Immature natural killer cell (primary cell): Measurements from ENCODE around the gene SPRN. TPM values are rescaled to one million over a fixed set of nuclear protein-coding genes. Genes with fewer than 3 reads are reported as not detected.

Experiments
- DNase-seq, 3 donors: peaks; one replicate each; pipeline ENCODE4 v3.0.0; 2022; ENCODE audit warnings: mixed read lengths in 1 of 3
- H3K27ac Mint-ChIP-seq, 6 donors: one replicate each; pipeline ENCODE4 v1.8.0; 2020; ENCODE audit warnings: mixed read lengths in 6 of 6, mild to moderate bottlenecking in 5 of 6, inconsistent platforms in 4 of 6, moderate library complexity in 3 of 6
- H3K27me3 Mint-ChIP-seq, 3 donors: one replicate each; pipeline ENCODE4 v1.8.0; 2020 to 2021; ENCODE audit warnings: low read depth in 3 of 3, mild to moderate bottlenecking in 3 of 3, mixed read lengths in 3 of 3, moderate library complexity in 3 of 3, inconsistent platforms in 1 of 3
- H3K36me3 Mint-ChIP-seq, 3 donors: one replicate each; pipeline ENCODE4 v1.8.0; 2020; ENCODE audit warnings: mixed read lengths in 3 of 3, inconsistent platforms in 2 of 3, mild to moderate bottlenecking in 2 of 3
- H3K4me1 Mint-ChIP-seq, 2 donors: one replicate each; pipeline ENCODE4 v1.8.0; 2020; ENCODE audit warnings: inconsistent platforms in 2 of 2, mild to moderate bottlenecking in 2 of 2, mixed read lengths in 2 of 2, moderate library complexity in 1 of 2
- H3K4me3 Mint-ChIP-seq, 5 donors: one replicate each; pipeline ENCODE4 v1.8.0; 2020; ENCODE audit warnings: mild to moderate bottlenecking in 5 of 5, mixed read lengths in 5 of 5, inconsistent platforms in 3 of 5, moderate library complexity in 3 of 5
- H3K9me3 Mint-ChIP-seq, 6 donors: one replicate each; pipeline ENCODE4 v1.8.0; 2020; ENCODE audit warnings: mild to moderate bottlenecking in 6 of 6, mixed read lengths in 6 of 6, inconsistent platforms in 4 of 6, moderate library complexity in 3 of 6
- polyA plus RNA-seq, 3 donors: library from polyadenylated mRNA; unstranded; fragments of 300-500 nt; fragmentation: Illumina TruSeq; gene quantifications; one replicate each; pipeline ENCODE4 v1.2.3, GENCODE V29; 2021

The SPRN gene
- polyA plus RNA-seq, 3 donors from 2014 or later, result 0.30 to 0.37 TPM; not detected in 1

- H3K36me3 Mint-ChIP-seq, result no peaks in the 10 kb centered on the region
- no peak for DNase-seq
- no peaks in the 10 kb centered on the region for H3K9me3 Mint-ChIP-seq
- no peaks in the 10 kb centered on the region for H3K27me3 Mint-ChIP-seq
- no peak overlapping the region for H3K27ac Mint-ChIP-seq
- H3K4me1 Mint-ChIP-seq, result no peaks in the 10 kb centered on the region
- no peak overlapping the region for H3K4me3 Mint-ChIP-seq
Measured at GRCh38 chr10:133461027-133461426, 36.6 kb upstream of the SPRN start.

- Mint-ChIP-seq H3K36me3 (no peaks in the 10 kb centered on the region), H3K27me3 (no peaks in the 10 kb centered on the region), H3K27ac (no peak overlapping the region), H3K4me3 (no peak overlapping the region), H3K4me1 (no peaks in the 10 kb centered on the region), H3K9me3 (no peaks in the 10 kb centered on the region)
- no peak for DNase-seq
Measured at GRCh38 chr10:133460208-133460769, 35.9 kb upstream of the SPRN start.

- no peak overlapping the region for H3K27ac Mint-ChIP-seq
- no peaks in the 10 kb centered on the region for H3K36me3 Mint-ChIP-seq
- no peaks in the 10 kb centered on the region for H3K27me3 Mint-ChIP-seq
- H3K4me1 Mint-ChIP-seq, result no peaks in the 10 kb centered on the region
- H3K9me3 Mint-ChIP-seq, result no peaks in the 10 kb centered on the region
- H3K4me3 Mint-ChIP-seq, result no peak overlapping the region
- no peak for DNase-seq
Measured at GRCh38 chr10:133459454-133460207, 35.2 kb upstream of the SPRN start.

- Mint-ChIP-seq H3K9me3 (no peaks in the 10 kb centered on the region), H3K27me3 (no peaks in the 10 kb centered on the region), H3K27ac (no peak overlapping the region), H3K4me1 (no peaks in the 10 kb centered on the region), H3K4me3 (peak overlapping the region in 2 of 5 donors; percentile 33 to 50), H3K36me3 (no peaks in the 10 kb centered on the region)
- no peak for DNase-seq
Measured at GRCh38 chr10:133458710-133459453, 34.5 kb upstream of the SPRN start.

GRCh38 chr10:133458021-133458709, 33.7 kb upstream of the SPRN start:
- H3K9me3 Mint-ChIP-seq, result no peaks in the 10 kb centered on the region
- H3K4me1 Mint-ChIP-seq, result no peaks in the 10 kb centered on the region
- no peak for DNase-seq
- no peaks in the 10 kb centered on the region for H3K27me3 Mint-ChIP-seq
- H3K27ac Mint-ChIP-seq, result no peak overlapping the region
- H3K36me3 Mint-ChIP-seq, result no peaks in the 10 kb centered on the region
- peak overlapping the region in 1 of 5 donors; percentile 50 for H3K4me3 Mint-ChIP-seq

GRCh38 chr10:133457100-133457841, 32.8 kb upstream of the SPRN start:
- H3K4me1 Mint-ChIP-seq, result no peaks in the 10 kb centered on the region
- DNase-seq, result no peak
- no peak overlapping the region for H3K27ac Mint-ChIP-seq

GRCh38 chr10:133456041-133456951, 31.9 kb upstream of the SPRN start:
- H3K27ac Mint-ChIP-seq, result no peak overlapping the region
- no peaks in the 10 kb centered on the region for H3K36me3 Mint-ChIP-seq

More at GRCh38 chr10:133457100-133457841, 32.8 kb upstream of the SPRN start:
- H3K9me3 Mint-ChIP-seq, result no peaks in the 10 kb centered on the region
- no peaks in the 10 kb centered on the region for H3K27me3 Mint-ChIP-seq
- H3K36me3 Mint-ChIP-seq, result no peaks in the 10 kb centered on the region
- no peak overlapping the region for H3K4me3 Mint-ChIP-seq

GRCh38 chr10:133455611-133456031, 31.2 kb upstream of the SPRN start:
- DNase-seq, result no peak
- no peaks in the 10 kb centered on the region for H3K27me3 Mint-ChIP-seq
- peaks cover 0 to 2% (median 0%) of the 10 kb centered on the region in 6 donors for H3K9me3 Mint-ChIP-seq
- H3K4me1 Mint-ChIP-seq, result no peaks in the 10 kb centered on the region
- H3K27ac Mint-ChIP-seq, result no peak overlapping the region
- H3K36me3 Mint-ChIP-seq, result no peaks in the 10 kb centered on the region
- H3K4me3 Mint-ChIP-seq, result no peak overlapping the region

More at GRCh38 chr10:133456041-133456951, 31.9 kb upstream of the SPRN start:
- no peak overlapping the region for H3K4me3 Mint-ChIP-seq
- peaks cover 0 to under 1% (median 0%) of the 10 kb centered on the region in 6 donors for H3K9me3 Mint-ChIP-seq
- no peak for DNase-seq
- no peaks in the 10 kb centered on the region for H3K4me1 Mint-ChIP-seq
- no peaks in the 10 kb centered on the region for H3K27me3 Mint-ChIP-seq

GRCh38 chr10:133455196-133455595, 30.8 kb upstream of the SPRN start:
- no peak overlapping the region for H3K27ac Mint-ChIP-seq
- DNase-seq, result no peak
- H3K27me3 Mint-ChIP-seq, result no peaks in the 10 kb centered on the region
- H3K36me3 Mint-ChIP-seq, result no peaks in the 10 kb centered on the region
- no peak overlapping the region for H3K4me3 Mint-ChIP-seq
- H3K9me3 Mint-ChIP-seq, result peaks cover 0 to 2% (median 0%) of the 10 kb centered on the region in 6 donors
- no peaks in the 10 kb centered on the region for H3K4me1 Mint-ChIP-seq

- H3K27ac Mint-ChIP-seq, result no peak overlapping the region
- no peaks in the 10 kb centered on the region for H3K4me1 Mint-ChIP-seq
- DNase-seq, result no peak
- H3K9me3 Mint-ChIP-seq, result peaks cover 0 to 5% (median 2%) of the 10 kb centered on the region in 6 donors
- peaks cover 0 to 1% (median 0%) of the 10 kb centered on the region in 3 donors for H3K27me3 Mint-ChIP-seq
- H3K4me3 Mint-ChIP-seq, result no peak overlapping the region
- H3K36me3 Mint-ChIP-seq, result peaks cover 0 to 3% (median 0%) of the 10 kb centered on the region in 3 donors
Measured at GRCh38 chr10:133454204-133454893, 29.9 kb upstream of the SPRN start.

- no peak within 1 kb of the TSS for H3K4me3 Mint-ChIP-seq
- no peaks in the 10 kb centered on the region for H3K4me1 Mint-ChIP-seq
- H3K9me3 Mint-ChIP-seq, result peaks cover 1 to 12% (median 9%) of the 10 kb centered on the region in 6 donors
- no peak within 1 kb of the TSS for H3K27ac Mint-ChIP-seq
- H3K36me3 Mint-ChIP-seq, result peaks cover 1 to 7% (median 1%) of the 10 kb centered on the region in 3 donors
- no peak for DNase-seq
- H3K27me3 Mint-ChIP-seq, result peaks cover 0 to 1% (median under 1%) of the 10 kb centered on the region in 3 donors
Measured at GRCh38 chr10:133453516-133454203, 29.2 kb upstream of the SPRN start, which contains the start of gene SCART1. SCART1 (plus strand) TSS chr10:133453945; CDS start chr10:133453998, 53 bp downstream.
